Lung (tissue), 12 donors: ENCODE measurements around the gene CDK14. TPM values are rescaled to one million over a fixed set of nuclear protein-coding genes. Genes with fewer than 3 reads are reported as not detected.
"Not testable (repeated sequence)": the region's sequence is repeated elsewhere in the genome, so short reads cannot be mapped to it uniquely, and the experiment has no call there.

Experiments
- ATAC-seq: fragments of 200-7000 bp; cut with Tn5 transposase; one replicate; pipeline ENCODE4 v1.9.1; 2020; ENCODE audit warnings: moderate number of reproducible peaks; ENCODE audit not compliant: insufficient read depth, low FRiP score
- DNase-seq, 3 donors: peaks; one replicate each; pipeline ENCODE4 v3.0.0-alpha.2; 2013 to 2017
- H3K27ac ChIP-seq, 2 donors: one replicate each; pipeline ENCODE4 v1.5.1; 2013; ENCODE audit warnings: mild to moderate bottlenecking in 2 of 2, moderate library complexity in 2 of 2, control low read depth in 1 of 2, inconsistent platforms in 1 of 2, low read depth in 1 of 2, low read length in 1 of 2
- H3K27me3 ChIP-seq, 3 donors: one replicate each; pipeline ENCODE4 v1.5.1; 2013; ENCODE audit warnings: low read length in 2 of 3; ENCODE audit not compliant: control insufficient read depth in 3 of 3, insufficient read depth in 3 of 3
- H3K36me3 ChIP-seq, 4 donors: one replicate each; pipeline ENCODE4 v1.5.1; 2013; ENCODE audit warnings: low read length in 4 of 4, mild to moderate bottlenecking in 1 of 4, moderate library complexity in 1 of 4; ENCODE audit not compliant: control insufficient read depth in 4 of 4, insufficient read depth in 4 of 4
- H3K4me1 ChIP-seq, 5 donors: one replicate each; pipeline ENCODE4 v1.5.1; 2013; ENCODE audit warnings: low read length in 5 of 5, mild to moderate bottlenecking in 2 of 5, moderate library complexity in 1 of 5; ENCODE audit not compliant: control insufficient read depth in 5 of 5, insufficient read depth in 5 of 5
- H3K4me3 ChIP-seq: one replicate; pipeline ENCODE4 v1.5.1; 2013; ENCODE audit warnings: mild to moderate bottlenecking, control low read depth, moderate library complexity
- H3K9ac ChIP-seq, 2 donors: one replicate each; pipeline ENCODE4 v1.5.1; 2013; ENCODE audit warnings: low read length in 2 of 2, control low read depth in 1 of 2; ENCODE audit not compliant: insufficient read depth in 1 of 2
- H3K9me3 ChIP-seq, 4 donors: one replicate each; pipeline ENCODE4 v1.5.1; 2013; ENCODE audit warnings: low read length in 3 of 4, mild to moderate bottlenecking in 1 of 4, moderate library complexity in 1 of 4; ENCODE audit not compliant: control insufficient read depth in 4 of 4, insufficient read depth in 3 of 4
- WGBS, 2 donors: extraction: QIAGEN DNeasy Blood & Tissue Kit; methylation state at CpG; one replicate each; pipeline ENCODE4 v1.1.7; 2013; 5-methylcytosine and 5-hydroxymethylcytosine counted together
- polyA plus RNA-seq, 2 donors: library from polyadenylated mRNA; stranded (reverse); fragments of 200-250 nt; gene quantifications; one replicate each; pipeline ENCODE4 v1.2.1, GENCODE V29; 2013
- total RNA-seq, 2 donors: library from RNA; depleted of rRNA in 1 of 2; stranded (reverse); fragments of >200 nt in 1 of 2; gene quantifications; one replicate each; pipeline ENCODE4 v1.2.1, GENCODE V29; 2014 to 2021
- TF ChIP-seq, protein P1 (sequence below): IDR thresholded peaks from 2 replicates; pipeline ENCODE4 v1.5.1; 2012; ENCODE audit warnings: mild to moderate bottlenecking; ENCODE audit errors: control extremely low read depth, extremely low read depth
- donor health status: control.
- donor health status: control.
- donor health status: Bipolar disorder and iron deficiency.
- donor health status: healthy.
- donor health status: DM: yes; HTN: yes; CAD: no.

The CDK14 gene
- total and polyA plus RNA-seq, 4 donors: 4.3 to 117 (median 18.9) TPM

DNA sequence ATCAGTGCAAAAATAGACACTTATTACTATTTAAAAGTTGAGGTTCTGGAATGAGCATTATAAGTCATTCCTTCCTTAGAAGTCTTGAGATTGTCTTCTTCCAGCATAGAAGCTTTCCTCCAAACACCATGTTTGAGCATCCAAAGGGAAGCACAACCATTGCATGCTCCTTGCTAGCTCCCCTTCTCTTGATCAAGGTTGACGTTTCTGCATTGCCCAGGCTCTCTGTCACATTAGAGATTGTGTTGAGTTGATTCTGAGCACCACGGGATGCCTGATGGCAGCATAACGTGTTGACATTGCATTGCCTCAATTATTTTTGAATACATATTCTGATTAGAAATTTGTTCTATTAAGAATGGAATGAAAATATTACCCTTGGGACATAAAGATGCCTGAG is 322.2 kb downstream of the CDK14 start:
- no peak for DNase-seq
- TF ChIP-seq, protein P1, sequence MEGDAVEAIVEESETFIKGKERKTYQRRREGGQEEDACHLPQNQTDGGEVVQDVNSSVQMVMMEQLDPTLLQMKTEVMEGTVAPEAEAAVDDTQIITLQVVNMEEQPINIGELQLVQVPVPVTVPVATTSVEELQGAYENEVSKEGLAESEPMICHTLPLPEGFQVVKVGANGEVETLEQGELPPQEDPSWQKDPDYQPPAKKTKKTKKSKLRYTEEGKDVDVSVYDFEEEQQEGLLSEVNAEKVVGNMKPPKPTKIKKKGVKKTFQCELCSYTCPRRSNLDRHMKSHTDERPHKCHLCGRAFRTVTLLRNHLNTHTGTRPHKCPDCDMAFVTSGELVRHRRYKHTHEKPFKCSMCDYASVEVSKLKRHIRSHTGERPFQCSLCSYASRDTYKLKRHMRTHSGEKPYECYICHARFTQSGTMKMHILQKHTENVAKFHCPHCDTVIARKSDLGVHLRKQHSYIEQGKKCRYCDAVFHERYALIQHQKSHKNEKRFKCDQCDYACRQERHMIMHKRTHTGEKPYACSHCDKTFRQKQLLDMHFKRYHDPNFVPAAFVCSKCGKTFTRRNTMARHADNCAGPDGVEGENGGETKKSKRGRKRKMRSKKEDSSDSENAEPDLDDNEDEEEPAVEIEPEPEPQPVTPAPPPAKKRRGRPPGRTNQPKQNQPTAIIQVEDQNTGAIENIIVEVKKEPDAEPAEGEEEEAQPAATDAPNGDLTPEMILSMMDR: no peak
- Histone ChIP-seq H3K27me3 (no peaks in the 10 kb centered on the region), H3K9me3 (no peaks in the 10 kb centered on the region), H3K27ac (no peak overlapping the region), H3K36me3 (no peaks in the 10 kb centered on the region), H3K9ac (no peak overlapping the region), H3K4me1 (no peaks in the 10 kb centered on the region), H3K4me3 (no peak overlapping the region)
- WGBS, 2 donors: 76 to 78% methylated on average over 3 of the region's 3 CpGs
- no peak for ATAC-seq

DNA sequence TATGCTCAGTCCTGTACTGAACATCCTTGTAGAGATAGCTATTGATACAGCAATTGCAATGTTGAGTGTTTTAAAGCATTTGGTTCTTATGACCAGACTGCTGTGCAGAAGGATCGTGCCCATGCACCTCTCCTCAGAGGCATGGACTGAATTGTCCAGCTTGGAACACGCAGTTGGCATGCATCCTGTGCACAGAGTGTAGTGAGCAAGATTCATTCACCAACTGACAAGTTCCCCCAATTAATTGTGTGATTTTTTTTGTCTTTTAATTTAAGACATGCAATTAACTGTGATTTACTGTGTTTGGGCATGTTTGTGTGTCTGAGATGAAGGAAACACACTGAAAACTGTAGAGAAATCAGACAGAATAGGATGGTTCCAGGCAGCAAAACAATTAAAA is 323.7 kb downstream of the CDK14 start:
- Histone ChIP-seq H3K9ac (no peak overlapping the region), H3K36me3 (no peaks in the 10 kb centered on the region), H3K4me3 (no peak overlapping the region), H3K27me3 (no peaks in the 10 kb centered on the region), H3K27ac (no peak overlapping the region), H3K4me1 (no peaks in the 10 kb centered on the region), H3K9me3 (no peaks in the 10 kb centered on the region)
- ATAC-seq (no peak), DNase-seq (no peak)
- WGBS, 2 donors: 70 to 93% methylated on average over 2 of the region's 2 CpGs
- TF ChIP-seq, protein P1: no peak

DNA sequence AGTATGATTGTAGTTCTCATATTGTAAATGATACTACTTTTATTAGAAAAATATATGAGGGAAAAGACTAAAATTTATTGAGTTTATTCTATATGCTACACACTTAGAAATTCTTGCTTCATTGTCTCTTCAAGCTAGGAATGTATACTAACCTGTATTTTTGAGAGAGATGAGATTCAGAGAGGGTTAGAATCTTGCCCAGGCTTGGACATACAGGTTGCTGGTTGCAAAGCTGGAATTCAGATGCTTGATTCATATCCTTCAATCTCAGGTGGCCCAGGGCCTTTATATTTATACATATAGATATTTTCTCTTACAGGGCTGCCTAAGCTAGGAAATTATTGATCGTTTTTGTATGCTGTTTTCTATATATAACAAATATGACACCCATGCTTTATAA is 324.2 kb downstream of the CDK14 start:
- ATAC-seq: no peak
- no peaks in the 10 kb centered on the region for H3K36me3 ChIP-seq
- 89 to 94% methylated on average over 1 of the region's 1 CpG for WGBS, 2 donors
- TF ChIP-seq, protein P1: no peak
- H3K4me1 ChIP-seq: no peaks in the 10 kb centered on the region
- no peak for DNase-seq
- H3K9me3 ChIP-seq: no peaks in the 10 kb centered on the region
- no peak overlapping the region for H3K4me3 ChIP-seq
- no peaks in the 10 kb centered on the region for H3K27me3 ChIP-seq
- no peak overlapping the region for H3K27ac ChIP-seq
- no peak overlapping the region for H3K9ac ChIP-seq

GRCh38 chr7:90923541-90923997 is 327.4 kb downstream of the CDK14 start:
- no peaks in the 10 kb centered on the region for H3K36me3 ChIP-seq
- no peaks in the 10 kb centered on the region for H3K27me3 ChIP-seq
- TF ChIP-seq, protein P1: no peak
- ATAC-seq: no peak
- no peak overlapping the region for H3K27ac ChIP-seq
- no peak overlapping the region for H3K4me3 ChIP-seq
- WGBS, 2 donors: 96 to 98% methylated on average over 2 of the region's 2 CpGs
- no peak overlapping the region for H3K9ac ChIP-seq
- H3K9me3 ChIP-seq: no peaks in the 10 kb centered on the region
- no peaks in the 10 kb centered on the region for H3K4me1 ChIP-seq
- DNase-seq: no peak

GRCh38 chr7:90928700-90929424 is 332.7 kb downstream of the CDK14 start:
- not testable (repeated sequence) for H3K4me3 ChIP-seq, H3K36me3 ChIP-seq, H3K4me1 ChIP-seq, DNase-seq, ATAC-seq, H3K9me3 ChIP-seq, H3K9ac ChIP-seq, H3K27me3 ChIP-seq, H3K27ac ChIP-seq
- 86% methylated on average over 13 of the region's 13 CpGs for WGBS, 2 donors
